DND-41 (cell line): ENCODE results near the gene LYRM9.
"Not testable (repeated sequence)": the region's sequence is repeated elsewhere in the genome, so short reads cannot be mapped to it uniquely, and the experiment has no call there.

Source experiments
- ATAC-seq: fragments of 200-7000 bp; cut with Tn5 transposase; 3 replicates; pipeline ENCODE4 v1.9.1; 2021; ENCODE audit warnings: low read depth; ENCODE audit not compliant: insufficient read depth
- DNase-seq: peaks from one replicate; pipeline ENCODE4 v3.0.0-alpha.2; 2020
- H2AFZ ChIP-seq: 2 replicates; pipeline ENCODE4 v1.6.0; 2012; ENCODE audit warnings: low read depth, low read length
- H3K27ac ChIP-seq: 2 replicates; pipeline ENCODE4 v1.5.1; 2012; ENCODE audit warnings: low read length, inconsistent platforms
- H3K27me3 ChIP-seq: fragments of 200-600 bp; sonication (generic); 2 replicates; pipeline ENCODE4 v1.6.0; 2012; ENCODE audit warnings: low read length, mild to moderate bottlenecking, inconsistent platforms; ENCODE audit not compliant: insufficient read depth, poor library complexity
- H3K36me3 ChIP-seq: 2 replicates; pipeline ENCODE4 v1.5.1; 2012; ENCODE audit warnings: low read length, inconsistent platforms; ENCODE audit not compliant: insufficient read depth
- H3K4me1 ChIP-seq: 2 replicates; pipeline ENCODE4 v1.5.1; 2012; ENCODE audit warnings: mild to moderate bottlenecking, low read length; ENCODE audit not compliant: insufficient read depth
- H3K4me2 ChIP-seq: 2 replicates; pipeline ENCODE4 v1.6.0; 2012; ENCODE audit warnings: mild to moderate bottlenecking, moderate library complexity, low read length, inconsistent platforms; ENCODE audit not compliant: insufficient read depth
- H3K4me3 ChIP-seq, 2 experiments: fragments of 200-600 bp in 1 of 2; shearing (Covaris generic) in 1 of 2; 2 replicates each; pipeline ENCODE4 v1.5.1; 2012 to 2016; ENCODE audit warnings: inconsistent platforms in 2 of 2, low read length in 2 of 2, mild to moderate bottlenecking in 2 of 2, low read depth in 1 of 2, moderate library complexity in 1 of 2
- H3K79me2 ChIP-seq: 2 replicates; pipeline ENCODE4 v1.6.0; 2012; ENCODE audit warnings: low read length, inconsistent platforms; ENCODE audit not compliant: insufficient read depth
- H3K9ac ChIP-seq: 2 replicates; pipeline ENCODE4 v1.6.0; 2012; ENCODE audit warnings: low read depth, mild to moderate bottlenecking, inconsistent platforms, low read length, moderate library complexity
- H3K9me3 ChIP-seq: 2 replicates; pipeline ENCODE4 v1.5.1; 2012; ENCODE audit warnings: low read length, moderate library complexity, mild to moderate bottlenecking, inconsistent platforms; ENCODE audit not compliant: insufficient read depth, severe bottlenecking
- H4K20me1 ChIP-seq: 2 replicates; pipeline ENCODE4 v1.6.0; 2012; ENCODE audit warnings: low read length; ENCODE audit not compliant: insufficient read depth
- CTCF ChIP-seq: IDR thresholded peaks from 2 replicates; pipeline ENCODE4 v1.5.1; 2012; ENCODE audit warnings: borderline replicate concordance, low read length, moderate library complexity, mild to moderate bottlenecking; ENCODE audit not compliant: poor library complexity, severe bottlenecking; ENCODE audit errors: extremely low read depth
- EZH2 ChIP-seq: IDR thresholded peaks from 3 replicates; pipeline ENCODE4 v1.6.1; 2012; ENCODE audit warnings: borderline replicate concordance, low read depth, mild to moderate bottlenecking, moderate library complexity, low read length, inconsistent platforms; ENCODE audit not compliant: severe bottlenecking

The LYRM9 gene

GRCh38 chr17:27915709-27916108 lies 22.5 kb upstream of the LYRM9 start:
- Histone ChIP-seq H3K9me3 (no peaks in the 10 kb centered on the region), H3K36me3 (no peaks in the 10 kb centered on the region), H3K4me1 (no peaks in the 10 kb centered on the region), H3K27me3 (no peaks in the 10 kb centered on the region), H3K4me3 (no peak overlapping the region), H3K9ac (no peak overlapping the region), H4K20me1 (no peaks in the 10 kb centered on the region), H2AFZ (no peak overlapping the region), H3K4me2 (no peak overlapping the region), H3K27ac (no peak overlapping the region), H3K79me2 (no peaks in the 10 kb centered on the region)
- TF ChIP-seq CTCF, result no peak
- TF ChIP-seq EZH2, result no peak
- ATAC-seq, result no peak
- DNase-seq, result no peak

GRCh38 chr17:27914382-27914781 lies 21.2 kb upstream of the LYRM9 start:
- TF ChIP-seq CTCF (no peak), EZH2 (no peak)
- no peak overlapping the region for H2AFZ ChIP-seq
- no peak overlapping the region for H3K4me3 ChIP-seq
- no peaks in the 10 kb centered on the region for H3K36me3 ChIP-seq
- DNase-seq (no peak), ATAC-seq (no peak)
- no peak overlapping the region for H3K9ac ChIP-seq
- no peaks in the 10 kb centered on the region for H3K27me3 ChIP-seq
- H3K4me1 ChIP-seq, result no peaks in the 10 kb centered on the region
- H4K20me1 ChIP-seq, result no peaks in the 10 kb centered on the region
- H3K79me2 ChIP-seq, result no peaks in the 10 kb centered on the region
- H3K4me2 ChIP-seq, result no peak overlapping the region
- no peaks in the 10 kb centered on the region for H3K9me3 ChIP-seq
- H3K27ac ChIP-seq, result no peak overlapping the region

- H3K4me2 ChIP-seq, result no peak overlapping the region
- no peak overlapping the region for H3K9ac ChIP-seq
- H3K79me2 ChIP-seq, result no peaks in the 10 kb centered on the region
- H3K36me3 ChIP-seq, result no peaks in the 10 kb centered on the region
- no peaks in the 10 kb centered on the region for H3K4me1 ChIP-seq
- no peaks in the 10 kb centered on the region for H4K20me1 ChIP-seq
- no peak overlapping the region for H3K4me3 ChIP-seq
- DNase-seq (no peak), ATAC-seq (no peak)
- H3K27me3 ChIP-seq, result no peaks in the 10 kb centered on the region
- no peaks in the 10 kb centered on the region for H3K9me3 ChIP-seq
- TF ChIP-seq EZH2, result no peak
- TF ChIP-seq CTCF, result no peak
- H2AFZ ChIP-seq, result no peak overlapping the region
- H3K27ac ChIP-seq, result no peak overlapping the region
Observed at GRCh38 chr17:27912964-27913363, 19.8 kb upstream of the LYRM9 start.

GRCh38 chr17:27912299-27912698 lies 19.1 kb upstream of the LYRM9 start:
- H3K27me3 ChIP-seq, H3K9me3 ChIP-seq: not testable (repeated sequence)

More at GRCh38 chr17:27912299-27912698, 19.1 kb upstream of the LYRM9 start:
- not testable (repeated sequence) for H3K9ac ChIP-seq, H3K4me1 ChIP-seq, H3K27ac ChIP-seq, ATAC-seq, DNase-seq, H3K79me2 ChIP-seq, H3K4me3 ChIP-seq, H3K4me2 ChIP-seq, H3K36me3 ChIP-seq, H2AFZ ChIP-seq, H4K20me1 ChIP-seq
